NCI-H146 (cell line): ENCODE data around the gene TPCN2.
A peak's percentile ranks its signal among the peaks of the same experiment; 100 is the strongest.

Experiments used
- DNase-seq: peaks from one replicate; lab custom pipeline; 2025; lab: John Stamatoyannopoulos, UW

Gene TPCN2

DNA sequence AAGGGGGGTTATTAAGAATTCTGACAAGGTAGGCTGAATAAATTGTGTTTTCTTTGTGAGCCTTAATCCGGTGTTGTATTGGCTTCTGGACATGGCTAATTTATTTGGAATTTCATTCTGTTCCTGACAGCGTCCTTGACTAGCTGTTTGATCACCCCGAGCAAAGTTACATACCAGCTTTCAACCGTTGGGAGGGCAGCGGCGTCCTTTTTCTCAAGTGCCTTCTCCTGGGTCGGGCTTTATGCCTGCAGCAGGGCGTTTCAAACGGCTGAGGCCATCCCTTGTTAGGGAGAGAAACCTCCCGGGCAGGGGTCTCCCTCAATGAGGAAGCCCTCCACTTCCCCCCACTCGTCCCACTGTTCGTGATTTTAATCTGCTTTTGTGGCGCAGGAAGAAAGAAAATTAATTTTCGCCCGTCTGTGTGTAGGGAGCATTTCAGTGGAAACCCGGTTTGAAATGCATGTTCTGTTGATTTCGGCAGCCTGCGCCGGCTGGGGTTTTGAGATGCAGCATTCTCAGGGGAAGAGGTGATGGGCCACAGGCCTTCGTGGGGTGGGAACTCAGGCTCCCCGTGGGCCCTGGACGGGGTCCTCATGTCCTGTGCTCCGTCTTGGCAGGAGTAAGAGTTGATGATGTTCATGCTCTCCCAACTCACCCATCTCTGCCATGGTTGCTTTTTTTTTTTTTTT is 104.1 kb downstream of the TPCN2 start:
- DNase-seq: no peak

DNA sequence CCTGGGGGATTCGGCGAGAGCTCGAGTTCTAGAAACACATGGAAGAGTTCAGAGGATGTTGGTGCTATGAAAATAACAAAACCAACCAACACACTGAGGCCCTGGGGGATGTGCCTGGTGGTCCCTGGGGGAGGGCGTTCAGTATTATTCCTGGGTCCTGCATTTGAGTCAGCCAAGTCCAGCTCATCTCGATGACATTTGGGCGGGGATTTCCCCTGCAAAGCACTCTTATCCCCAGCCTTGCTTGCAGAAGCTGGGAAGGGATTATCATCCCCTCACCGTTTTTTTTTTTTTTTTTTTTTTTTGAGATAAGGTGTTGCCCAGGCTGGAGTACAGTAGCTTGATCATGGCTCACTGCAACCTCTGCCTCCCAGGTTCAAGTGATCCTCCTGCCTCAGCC is 104.9 kb downstream of the TPCN2 start:
- DNase-seq: no peak

DNA sequence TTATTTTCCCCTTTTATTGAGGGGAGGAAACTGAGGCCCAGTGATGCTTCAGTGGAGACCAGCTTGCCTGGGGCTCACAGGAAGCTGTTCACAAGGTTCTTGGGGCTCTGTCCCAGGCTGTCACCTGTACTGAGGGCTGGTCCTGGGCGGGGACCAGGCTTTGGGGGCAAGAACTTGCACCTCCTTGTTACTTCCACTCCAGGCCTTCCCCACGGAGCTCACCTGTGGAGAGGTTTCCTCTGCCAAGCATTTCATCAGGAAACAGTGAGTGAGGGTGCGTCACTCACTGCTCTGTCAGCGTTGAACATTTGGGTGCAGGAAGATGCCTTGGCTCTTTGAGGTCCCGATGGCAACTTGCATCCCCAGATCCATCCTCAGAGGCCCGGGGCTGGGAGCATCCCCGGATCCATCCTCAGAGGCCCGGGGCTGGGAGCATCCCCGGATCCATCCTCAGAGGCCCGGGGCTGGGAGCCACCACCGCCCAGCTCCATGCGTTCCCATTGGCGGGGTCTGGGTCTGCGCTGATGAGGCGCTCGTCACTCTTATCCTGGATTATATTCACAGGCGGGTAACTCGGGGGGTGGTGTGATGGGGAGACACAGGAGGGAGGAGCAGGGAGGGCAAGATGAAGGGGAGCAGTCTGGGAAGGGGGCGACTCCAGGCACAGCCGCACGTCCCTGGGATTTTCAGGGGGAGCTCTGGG is 105.6 kb downstream of the TPCN2 start:
- no peak for DNase-seq

DNA sequence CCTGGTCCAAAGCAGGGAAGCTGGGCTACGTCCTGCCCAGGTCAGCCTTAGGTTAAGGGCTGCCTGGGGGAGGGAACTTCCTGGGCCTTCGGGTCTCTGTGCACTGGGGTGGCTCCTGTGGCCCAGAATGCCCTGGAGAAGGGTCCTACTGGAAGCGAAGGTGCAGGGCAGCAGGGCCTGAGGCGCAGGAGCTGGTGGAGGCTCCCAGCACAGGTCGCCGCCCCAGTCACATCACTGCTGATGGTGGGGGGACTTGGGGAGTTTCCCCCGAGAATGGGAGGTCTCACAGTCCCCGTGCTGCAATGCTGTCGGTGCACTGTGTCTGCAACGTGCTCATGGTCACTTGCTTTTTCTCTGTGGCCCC is 106.2 kb downstream of the TPCN2 start:
- no peak for DNase-seq

DNA sequence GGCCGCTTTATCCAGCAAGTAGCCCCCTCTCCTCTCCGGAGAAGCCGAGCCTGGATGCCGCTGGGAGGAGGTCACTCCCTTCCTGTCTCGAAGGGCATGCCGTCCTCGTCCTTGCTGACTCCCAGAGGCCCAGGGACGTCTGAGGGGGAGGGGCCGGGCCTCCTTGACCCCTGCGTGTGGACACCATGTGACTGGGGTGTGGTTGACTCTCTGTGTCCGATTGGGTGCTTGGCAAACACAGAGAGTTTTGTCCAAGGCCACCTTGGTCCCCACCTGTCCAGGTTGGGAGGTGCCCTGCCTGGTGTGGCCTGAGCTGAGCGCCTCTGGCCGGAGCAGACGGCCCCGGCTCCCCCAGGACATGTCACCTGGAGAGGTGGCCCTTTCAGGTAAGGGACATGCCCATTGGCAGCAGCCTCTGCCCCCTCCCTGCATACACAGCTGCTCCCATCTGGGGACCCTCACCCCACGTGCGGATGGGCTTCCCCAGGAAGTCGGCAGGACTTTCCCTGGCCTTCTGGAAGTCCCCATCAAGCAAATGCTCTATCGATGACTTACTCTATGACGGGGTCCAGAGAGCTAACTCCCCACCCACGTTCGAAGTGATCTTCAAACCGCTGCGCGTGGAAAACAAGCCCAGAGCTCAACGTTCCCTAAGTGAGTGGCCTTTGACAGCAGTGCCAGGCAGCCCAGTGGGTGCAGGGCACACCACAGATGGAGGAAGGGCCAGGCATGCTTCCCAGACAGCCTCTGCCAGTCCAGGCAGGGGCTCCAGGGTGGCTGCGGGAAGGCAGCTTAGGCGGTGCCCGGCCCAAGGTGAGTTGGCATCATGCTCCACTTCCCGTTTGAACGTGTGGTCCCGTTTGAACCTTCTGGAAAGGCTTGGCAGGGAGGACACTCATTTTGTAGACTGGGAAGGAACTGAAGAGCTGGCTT is 106.8 kb downstream of the TPCN2 start, which contains the start of gene SMIM38:
Gene SMIM38, plus strand, starts transcription at position 634 of the 933 bp plus-strand sequence. CDS start 1,912 bp downstream, outside the sequence.
- no peak for DNase-seq

DNA sequence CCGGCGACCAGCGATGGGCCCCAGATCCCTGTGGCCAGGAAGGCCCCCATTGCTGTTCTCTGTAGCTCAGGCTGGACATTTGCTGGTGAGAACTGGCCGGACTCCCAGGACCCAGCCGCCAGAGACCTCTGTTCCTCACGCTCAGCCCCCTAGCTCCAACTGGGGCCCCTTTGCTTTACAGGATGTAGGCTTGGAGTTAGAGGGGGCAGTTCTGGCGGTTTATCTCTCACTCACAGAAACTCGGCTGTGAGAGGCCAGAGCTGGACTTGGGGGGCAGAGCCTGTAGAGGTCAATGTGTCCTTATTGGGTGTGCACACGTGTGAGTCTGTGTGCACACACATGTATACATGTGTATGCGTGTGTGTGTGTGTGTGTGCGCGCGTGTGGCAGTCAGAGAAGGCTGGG is 107.5 kb downstream of the TPCN2 start:
- DNase-seq: no peak

DNA sequence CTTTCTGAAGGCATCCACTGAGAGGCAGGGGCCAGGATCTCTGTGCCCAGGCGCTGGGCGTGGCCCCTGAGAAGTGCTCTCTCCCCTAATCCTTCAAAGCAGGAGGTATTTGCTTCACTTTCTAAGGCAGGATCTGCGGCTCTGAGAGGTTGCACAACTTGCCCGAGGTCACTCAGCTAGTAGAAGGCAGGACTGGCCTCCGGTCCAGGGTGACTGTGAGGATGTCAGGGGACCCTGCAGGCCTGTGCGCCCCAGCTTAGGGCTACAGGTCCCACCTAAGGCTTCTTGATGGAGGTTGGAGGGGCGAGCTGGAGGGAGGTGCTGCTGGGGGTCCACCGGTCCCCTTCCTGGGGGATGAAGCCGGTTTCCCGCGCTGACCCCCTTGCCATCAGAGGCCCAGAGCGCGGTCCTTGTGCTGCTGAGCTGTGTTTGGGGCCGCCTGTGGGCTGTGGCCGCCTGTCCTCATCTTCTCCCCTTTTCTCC is 108.0 kb downstream of the TPCN2 start:
- DNase-seq: no peak

DNA sequence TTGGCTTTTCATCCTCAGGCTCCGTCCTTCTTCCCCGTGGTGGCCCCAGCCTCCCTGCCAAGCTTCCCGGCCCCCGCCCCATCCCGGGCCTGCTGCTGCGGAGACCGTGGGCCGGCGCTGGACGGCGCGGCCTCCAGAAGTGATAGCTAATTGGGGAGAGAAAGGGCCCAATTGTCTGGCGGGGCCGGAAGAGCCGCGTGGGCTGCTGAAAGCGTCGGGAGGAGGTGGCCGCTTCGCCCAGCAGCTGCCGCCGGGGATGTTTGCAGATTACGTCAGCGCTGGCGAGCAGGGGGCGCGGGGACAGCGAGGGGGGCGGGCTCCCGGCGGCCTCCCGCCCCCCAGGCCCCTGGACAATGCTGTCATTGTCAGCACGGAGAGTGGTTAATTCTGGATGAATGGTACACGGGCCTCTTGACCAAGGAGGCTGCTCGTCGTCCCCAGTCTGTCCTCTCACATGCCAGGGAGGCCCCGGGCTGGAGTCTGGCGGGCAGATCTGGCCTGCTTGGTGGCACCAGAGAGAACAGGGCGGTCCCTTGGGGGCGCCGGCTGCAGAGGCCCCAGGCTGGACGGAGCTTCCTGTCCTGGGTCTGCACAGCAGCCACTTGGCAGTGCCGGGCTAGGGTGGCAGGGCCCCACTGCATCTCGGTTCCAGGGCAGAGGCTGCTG is 108.6 kb downstream of the TPCN2 start:
- DNase-seq: peak; percentile 58

DNA sequence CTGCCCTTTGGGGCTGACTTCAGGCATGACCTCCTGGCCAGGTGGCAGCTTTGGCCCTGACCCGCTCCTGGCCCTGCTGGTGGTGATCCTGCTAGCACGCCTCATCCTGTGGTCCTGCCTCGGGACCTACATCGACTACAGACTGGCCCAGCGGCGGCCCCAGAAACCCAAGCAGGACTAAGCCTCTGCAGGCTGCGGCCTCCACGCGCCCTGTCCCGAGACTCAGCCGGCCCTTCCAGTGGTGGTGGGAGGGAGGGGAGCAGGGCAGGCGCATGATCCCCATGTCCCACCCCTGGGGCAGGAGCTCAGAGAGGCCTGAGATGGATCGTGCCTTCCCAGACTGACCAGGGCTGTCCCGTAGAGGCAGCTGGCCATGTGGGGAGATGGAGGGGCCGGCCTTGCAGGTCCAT is 109.1 kb downstream of the TPCN2 start:
- DNase-seq: no peak

DNA sequence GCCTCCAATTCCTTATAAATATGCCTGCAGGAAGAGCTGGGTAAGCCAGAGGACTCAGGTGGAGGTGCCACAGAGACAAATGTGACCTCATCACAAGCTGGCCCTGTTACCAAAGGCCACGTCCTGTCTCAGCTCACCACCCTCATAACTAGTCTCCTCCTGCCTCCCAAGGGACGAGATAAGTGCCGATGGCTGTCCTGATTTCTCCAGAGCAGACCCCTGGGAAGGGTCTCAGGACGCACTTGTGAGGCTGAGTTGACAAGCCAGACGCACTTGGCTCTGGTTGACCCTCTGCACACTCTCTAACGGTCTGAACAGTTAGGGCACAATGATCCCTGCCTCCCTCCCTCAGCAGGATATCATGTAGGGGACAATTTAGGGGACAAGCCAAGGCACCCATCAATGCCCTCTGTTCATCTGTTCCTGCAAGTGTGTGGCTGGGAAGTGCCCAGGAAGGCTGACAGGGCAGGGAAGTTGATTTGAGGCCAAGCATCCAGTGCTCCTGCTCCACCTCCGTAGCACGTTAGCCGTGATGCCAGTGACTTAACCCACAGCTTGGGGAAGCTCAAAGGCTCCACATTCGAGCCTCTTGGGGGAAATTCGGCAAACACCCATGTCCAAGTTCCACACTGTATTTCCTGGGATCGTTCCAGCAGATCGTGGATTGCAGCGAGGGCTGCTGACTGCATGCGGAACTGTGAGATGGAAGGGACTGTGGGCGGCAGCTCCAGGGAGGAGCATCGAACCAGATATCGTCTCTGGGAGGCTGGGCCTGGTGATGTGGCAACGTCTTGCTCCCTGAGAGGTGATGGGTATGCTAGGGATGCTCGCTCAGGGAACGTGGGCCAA is 109.8 kb downstream of the TPCN2 start:
- no peak for DNase-seq

DNA sequence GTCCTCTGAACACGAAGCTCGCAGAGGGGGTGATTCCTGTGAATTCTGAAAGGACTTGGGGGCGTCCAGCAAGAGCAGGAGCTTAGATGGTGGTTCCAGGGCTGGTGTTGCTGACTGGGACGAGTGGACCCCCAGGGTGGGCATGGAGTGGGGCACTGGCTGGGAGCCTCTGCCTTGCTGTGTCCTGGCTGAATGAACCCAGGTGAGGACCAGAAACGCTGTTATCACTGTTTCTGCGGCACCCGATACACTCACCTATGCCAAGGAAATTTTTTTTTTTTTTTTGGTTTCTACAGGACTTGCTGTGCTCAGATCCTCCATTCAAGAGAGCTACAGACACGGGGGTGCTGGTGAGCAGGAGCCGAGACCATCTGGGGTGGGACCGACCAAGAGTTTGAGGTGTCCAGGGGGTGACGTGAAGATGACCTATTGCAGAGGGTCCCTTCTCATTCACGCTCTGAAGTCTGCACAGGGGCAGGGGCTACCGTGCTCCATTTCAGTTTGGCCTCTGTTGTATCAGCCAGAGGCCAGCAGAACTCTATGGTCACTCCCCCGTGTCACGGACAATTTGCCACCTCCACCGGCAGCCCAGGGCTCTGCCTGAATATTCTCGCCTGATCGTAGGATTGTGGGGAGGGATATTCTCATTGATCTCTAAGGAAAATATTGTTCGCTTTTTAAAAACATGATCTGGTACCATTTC is 110.6 kb downstream of the TPCN2 start:
- DNase-seq: no peak

DNA sequence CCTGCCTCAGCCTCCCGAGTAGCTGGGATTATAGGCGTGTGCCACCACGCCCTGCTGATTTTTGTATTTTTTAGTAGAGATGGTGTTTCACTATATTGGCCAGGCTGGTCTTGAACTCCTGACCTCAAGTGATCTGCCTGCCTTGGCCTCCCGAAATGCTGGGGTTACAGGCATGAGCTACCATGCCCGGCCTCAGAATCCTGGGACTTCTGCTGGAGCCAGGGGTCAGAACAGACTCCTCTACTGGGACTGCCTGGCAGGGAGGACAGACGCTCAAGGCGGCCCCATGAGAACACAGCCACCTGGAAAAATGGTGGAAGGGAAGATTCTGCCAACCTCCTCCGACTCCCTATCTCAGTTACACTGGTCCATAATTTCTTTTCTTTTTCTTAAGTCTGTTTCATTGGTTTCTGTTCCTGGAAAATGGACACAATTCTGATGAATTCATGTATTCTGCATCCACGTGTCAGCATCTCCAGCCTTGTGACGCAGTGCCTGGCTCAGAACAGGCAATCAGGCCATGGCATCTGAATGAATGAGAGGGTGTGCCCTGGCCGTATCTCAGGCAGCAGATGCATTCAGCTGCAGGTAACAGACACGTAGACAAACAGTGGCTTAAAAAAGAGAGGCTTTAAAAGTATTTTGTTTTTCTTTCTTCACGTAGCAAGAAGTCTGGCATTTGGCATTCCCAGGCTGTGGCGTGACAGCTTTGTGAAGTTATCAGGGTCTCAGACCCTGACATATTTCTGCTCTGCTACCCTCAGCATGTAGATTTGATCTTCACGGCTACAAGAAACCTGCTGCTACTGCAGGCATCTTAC is 111.8 kb downstream of the TPCN2 start:
- DNase-seq: no peak

DNA sequence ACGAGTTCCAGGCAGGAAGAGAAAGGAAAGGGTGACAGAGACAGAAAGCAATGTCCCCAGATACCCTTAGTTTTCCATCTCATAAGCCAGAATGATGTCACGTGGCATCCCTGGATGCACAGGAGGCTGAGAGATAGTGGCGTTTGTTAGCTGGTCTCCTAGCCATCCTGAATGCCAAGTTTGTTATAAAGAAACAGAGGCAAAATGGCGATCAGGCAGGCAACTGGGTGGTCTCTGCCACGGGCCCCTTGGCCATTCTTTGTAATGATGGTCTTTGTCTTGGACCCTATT is 112.3 kb downstream of the TPCN2 start:
- no peak for DNase-seq

DNA sequence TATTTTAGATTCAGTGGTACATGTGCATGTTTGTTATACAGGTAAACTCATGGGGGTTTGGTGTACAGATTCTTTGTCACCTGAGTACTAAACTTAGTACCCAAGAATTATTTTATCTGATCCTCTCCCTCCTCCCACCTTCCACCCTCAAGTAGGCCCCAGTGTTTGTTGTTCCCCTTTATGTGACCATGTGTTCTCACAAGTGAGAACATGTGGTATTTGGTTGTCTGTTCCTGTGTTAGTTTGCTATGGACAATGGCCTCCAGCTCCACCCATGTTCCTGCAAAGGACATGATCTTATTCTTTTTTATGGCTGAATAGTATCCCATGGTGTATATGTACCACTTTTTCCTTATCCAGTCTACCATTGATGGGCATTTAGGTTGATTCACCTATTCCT is 113.8 kb downstream of the TPCN2 start:
- DNase-seq: no peak

DNA sequence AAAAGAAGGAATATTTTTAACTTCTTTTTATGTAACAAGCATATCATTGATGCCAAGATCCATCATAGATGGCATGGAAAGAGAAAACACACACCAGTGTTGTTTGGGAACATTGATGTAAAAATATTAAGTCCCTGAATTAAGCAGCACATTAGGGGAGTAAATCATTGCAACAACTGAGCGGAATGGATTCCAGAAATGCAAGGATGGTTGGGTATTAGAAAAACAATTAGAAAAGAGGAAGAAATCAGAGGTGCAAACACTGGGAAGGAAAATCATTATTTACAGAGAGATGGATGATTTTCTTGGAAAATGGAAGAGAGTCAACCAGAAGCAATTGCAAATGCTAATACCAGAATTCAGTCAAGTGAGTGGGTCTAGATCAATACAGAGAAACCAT is 115.1 kb downstream of the TPCN2 start:
- no peak for DNase-seq

DNA sequence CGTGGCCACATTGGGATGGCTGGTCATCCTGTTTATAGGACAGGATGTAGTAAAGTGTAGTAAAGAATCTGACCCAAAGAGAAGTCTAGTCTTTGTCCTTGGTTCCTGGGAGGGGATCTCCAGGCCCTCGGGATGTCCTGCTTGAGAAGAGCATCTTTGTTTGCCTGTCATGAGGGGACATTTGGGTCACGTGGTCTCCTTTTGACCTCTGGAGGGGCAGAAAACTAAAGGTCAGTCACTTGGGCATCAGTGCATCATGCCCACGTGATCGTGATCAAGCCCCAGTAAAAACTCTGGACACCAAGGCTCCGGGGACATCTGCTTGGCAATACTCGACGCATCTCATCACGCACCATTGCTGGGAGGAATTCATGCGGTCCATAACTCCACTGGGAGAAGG is 116.1 kb downstream of the TPCN2 start:
- no peak for DNase-seq

DNA sequence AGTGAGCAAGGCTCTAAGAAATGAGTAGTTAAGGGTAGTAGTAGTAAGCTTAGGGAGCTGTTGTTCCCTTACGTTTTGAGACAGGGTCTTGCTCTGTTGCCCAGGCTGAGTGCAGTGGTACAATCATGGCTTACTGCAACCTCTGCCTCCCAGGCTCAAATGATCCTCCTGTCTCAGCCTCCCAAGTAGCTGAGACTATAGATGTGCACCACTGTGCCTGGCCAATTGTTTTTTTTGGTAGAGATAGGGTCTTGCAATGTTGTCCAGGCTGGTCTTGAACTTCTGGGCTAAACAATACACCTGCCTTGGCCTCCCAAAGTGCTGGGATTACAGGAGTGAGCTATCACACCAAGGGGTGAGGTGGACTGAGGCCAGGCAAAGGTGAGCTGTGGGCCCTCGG is 117.0 kb downstream of the TPCN2 start:
- no peak for DNase-seq

DNA sequence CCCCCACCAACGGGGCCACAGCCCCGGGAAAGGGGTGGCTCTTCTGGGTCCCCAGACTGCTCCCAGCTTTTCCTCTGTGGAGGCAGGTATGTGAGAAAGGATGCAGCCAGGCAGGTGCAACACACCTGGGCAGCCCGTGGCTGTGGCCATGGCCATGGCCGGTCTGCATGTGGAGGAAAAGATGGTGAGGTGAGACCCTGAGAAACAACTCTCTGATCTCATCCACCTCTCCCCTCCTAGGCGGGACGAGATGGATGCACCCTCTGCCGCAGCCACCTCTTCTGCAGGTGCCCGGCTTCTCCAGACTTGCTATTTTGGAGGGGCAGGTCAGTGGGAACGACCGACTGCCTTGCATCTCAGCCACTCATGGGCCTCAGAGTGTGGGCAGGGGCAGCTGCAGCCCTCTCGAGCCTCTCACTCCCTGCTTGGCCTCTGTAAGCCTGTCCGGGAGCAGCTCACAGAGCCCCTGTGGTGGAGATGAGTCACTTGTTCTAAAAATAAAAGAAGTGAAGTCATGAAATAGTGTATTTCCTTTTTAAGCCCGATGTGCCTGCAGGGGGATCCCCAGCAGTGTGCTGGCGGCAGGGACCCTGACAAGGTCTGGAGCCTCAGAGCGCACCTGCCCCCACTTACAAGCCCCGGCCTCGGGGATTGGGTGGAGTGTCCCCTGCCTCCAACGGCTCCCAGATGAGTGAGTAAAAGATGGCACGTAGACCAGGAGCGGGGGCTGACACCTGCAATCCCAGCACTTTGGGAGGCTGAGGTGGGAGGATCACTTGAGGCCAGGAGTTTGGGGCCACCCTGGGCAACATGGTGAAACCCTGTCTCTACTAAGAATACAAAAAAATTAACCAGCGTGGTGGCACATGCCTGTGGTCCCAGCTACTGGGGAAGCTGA is 117.7 kb downstream of the TPCN2 start:
- DNase-seq: peak; percentile 27
